Measurements from ENCODE around the gene YBX1.

- no peak for TF ChIP-seq EZH2 (IDR thresholded peaks at IDR 0.05; ENCODE audit: borderline replicate concordance, low read length)
- TF ChIP-seq CTCF (IDR thresholded peaks at IDR 0.05; ENCODE audit: low read length): no peak
Measured at GRCh38 chr1:42743317-42744147, 61.3 kb downstream of the YBX1 start.
